Choroid plexus epithelial cell (primary cell): ENCODE results near the gene C2CD5.

ENCODE experiments used
- DNase-seq: peaks from one replicate; pipeline ENCODE4 v3.0.0-alpha.2; 2010; ENCODE audit warnings: low read depth
- H3K4me3 ChIP-seq: 2 replicates; pipeline ENCODE4 v1.5.1; 2011; ENCODE audit warnings: low read depth, mild to moderate bottlenecking, control low read depth, low read length, moderate library complexity
- TF ChIP-seq, protein P1 (sequence below): conservative IDR thresholded peaks from 2 replicates; pipeline ENCODE4 v1.5.1; 2011; ENCODE audit warnings: low read depth, mild to moderate bottlenecking, control low read depth, inconsistent platforms, low read length, moderate library complexity

Gene C2CD5

DNA sequence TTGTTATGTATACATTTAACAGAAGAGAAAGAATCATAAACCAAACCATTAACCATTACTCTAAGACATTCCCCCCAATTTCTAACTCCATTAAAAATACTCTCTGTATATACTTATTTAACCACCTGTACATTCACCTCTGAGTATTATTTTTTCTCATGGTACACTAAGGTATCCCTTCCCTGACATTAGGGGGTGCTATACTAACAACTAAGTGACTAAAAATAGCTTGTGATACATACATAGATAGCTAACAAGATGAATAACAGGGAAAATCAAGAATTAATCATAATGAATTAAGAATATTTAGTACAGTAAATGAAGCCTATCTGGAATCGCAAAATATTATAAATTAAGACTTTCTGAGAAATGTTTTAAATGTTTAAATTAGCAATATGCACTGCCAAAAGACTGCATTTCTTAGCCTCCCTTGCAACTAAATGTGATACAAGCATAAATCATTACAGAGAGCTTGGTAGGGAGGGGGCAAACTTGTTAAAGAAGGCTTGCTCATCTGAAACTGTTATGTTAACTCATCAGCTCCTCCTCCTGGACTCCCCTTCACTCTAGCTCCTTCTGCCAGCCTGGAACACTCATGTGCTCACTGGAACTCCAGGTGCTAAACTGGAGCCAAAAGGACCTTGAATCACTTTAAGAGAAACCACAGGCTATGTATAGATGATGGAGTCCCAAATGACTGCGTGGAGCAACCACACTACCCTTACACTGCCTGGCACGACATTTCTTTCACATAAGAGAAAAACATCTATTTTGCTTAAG lies 14.9 kb downstream of the C2CD5 start:
- peak; percentile 58 for DNase-seq
- TF ChIP-seq, protein P1, sequence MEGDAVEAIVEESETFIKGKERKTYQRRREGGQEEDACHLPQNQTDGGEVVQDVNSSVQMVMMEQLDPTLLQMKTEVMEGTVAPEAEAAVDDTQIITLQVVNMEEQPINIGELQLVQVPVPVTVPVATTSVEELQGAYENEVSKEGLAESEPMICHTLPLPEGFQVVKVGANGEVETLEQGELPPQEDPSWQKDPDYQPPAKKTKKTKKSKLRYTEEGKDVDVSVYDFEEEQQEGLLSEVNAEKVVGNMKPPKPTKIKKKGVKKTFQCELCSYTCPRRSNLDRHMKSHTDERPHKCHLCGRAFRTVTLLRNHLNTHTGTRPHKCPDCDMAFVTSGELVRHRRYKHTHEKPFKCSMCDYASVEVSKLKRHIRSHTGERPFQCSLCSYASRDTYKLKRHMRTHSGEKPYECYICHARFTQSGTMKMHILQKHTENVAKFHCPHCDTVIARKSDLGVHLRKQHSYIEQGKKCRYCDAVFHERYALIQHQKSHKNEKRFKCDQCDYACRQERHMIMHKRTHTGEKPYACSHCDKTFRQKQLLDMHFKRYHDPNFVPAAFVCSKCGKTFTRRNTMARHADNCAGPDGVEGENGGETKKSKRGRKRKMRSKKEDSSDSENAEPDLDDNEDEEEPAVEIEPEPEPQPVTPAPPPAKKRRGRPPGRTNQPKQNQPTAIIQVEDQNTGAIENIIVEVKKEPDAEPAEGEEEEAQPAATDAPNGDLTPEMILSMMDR = peak; percentile 57
- no peak overlapping the region for H3K4me3 ChIP-seq

- DNase-seq = peak; percentile 82
- TF ChIP-seq, protein P1 = no peak
- no peak overlapping the region for H3K4me3 ChIP-seq
Measured at GRCh38 chr12:22527999-22528398, 16.3 kb downstream of the C2CD5 start.

- H3K4me3 ChIP-seq = no peak overlapping the region
- TF ChIP-seq, protein P1 = no peak
- no peak for DNase-seq
Measured at GRCh38 chr12:22526836-22527235, 17.5 kb downstream of the C2CD5 start.

GRCh38 chr12:22525426-22525825 lies 18.9 kb downstream of the C2CD5 start:
- peak; percentile 60 for DNase-seq
- no peak overlapping the region for H3K4me3 ChIP-seq
- TF ChIP-seq, protein P1 = no peak

DNA sequence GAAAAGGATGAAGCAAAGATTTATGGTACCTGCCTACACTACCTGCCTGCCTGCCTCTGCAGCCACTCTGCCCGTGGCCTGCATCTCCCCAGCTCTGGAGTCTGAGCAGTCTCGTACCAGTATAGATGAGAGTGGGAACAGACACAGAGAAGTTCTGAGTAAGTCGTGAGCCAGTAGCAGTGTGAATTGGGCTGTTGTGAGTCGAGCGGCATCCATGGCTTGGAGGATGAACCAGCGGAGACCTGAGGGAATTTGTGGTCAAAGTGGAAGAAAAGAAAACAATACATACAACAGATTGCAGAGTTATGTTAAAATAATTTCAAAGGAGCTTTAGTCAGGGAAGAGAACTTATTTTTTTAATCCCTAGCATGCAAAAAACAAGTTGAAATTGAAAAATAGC lies 25.3 kb downstream of the C2CD5 start:
- peak; percentile 60 for DNase-seq
- TF ChIP-seq, protein P1 = no peak
- H3K4me3 ChIP-seq = no peak overlapping the region

GRCh38 chr12:22518060-22518719 lies 26.2 kb downstream of the C2CD5 start:
- peak; percentile 64 for DNase-seq
- no peak overlapping the region for H3K4me3 ChIP-seq
- TF ChIP-seq, protein P1 = no peak
